GM23338 (cell line): ENCODE data around the gene ARL4D. TPM values are rescaled to one million over a fixed set of nuclear protein-coding genes. Genes with fewer than 3 reads are reported as not detected.

ENCODE experiments used
- ATAC-seq: fragments of 200-7000 bp; cut with Tn5 transposase; 3 replicates; pipeline ENCODE4 v1.9.1; 2020
- DNase-seq: peaks from one replicate; pipeline ENCODE4 v3.0.0-alpha.2; 2015; ENCODE audit warnings: low spot score
- H2AFZ ChIP-seq: fragments of 200-600 bp; sonication (generic); 2 replicates; pipeline ENCODE4 v1.8.0; 2016; ENCODE audit warnings: antibody characterized with exemption, mild to moderate bottlenecking, moderate library complexity
- H3F3A ChIP-seq: fragments of 200-600 bp; sonication (generic); replicated peaks from 2 replicates; pipeline ENCODE4 v1.8.0; 2017; ENCODE audit warnings: antibody characterized with exemption, mixed run types, low read depth
- H3K27ac ChIP-seq: fragments of 200-600 bp; sonication (generic); 2 replicates; pipeline ENCODE4 v1.6.1; 2016; ENCODE audit warnings: low read depth
- H3K27me3 ChIP-seq: fragments of 200-600 bp; sonication (generic); 2 replicates; pipeline ENCODE4 v1.8.0; 2016; ENCODE audit warnings: mild to moderate bottlenecking, mixed run types, moderate library complexity; ENCODE audit not compliant: insufficient read depth
- H3K36me3 ChIP-seq: fragments of 200-600 bp; sonication (generic); 2 replicates; pipeline ENCODE4 v1.8.0; 2016; ENCODE audit warnings: mild to moderate bottlenecking; ENCODE audit not compliant: insufficient read depth
- H3K4me1 ChIP-seq: fragments of 200-600 bp; sonication (generic); 2 replicates; pipeline ENCODE4 v1.8.0; 2016; ENCODE audit warnings: mild to moderate bottlenecking, moderate library complexity; ENCODE audit not compliant: insufficient read depth
- H3K4me2 ChIP-seq: fragments of 200-600 bp; sonication (generic); 2 replicates; pipeline ENCODE4 v1.7.1; 2017; ENCODE audit warnings: mixed run types
- H3K4me3 ChIP-seq: fragments of 200-600 bp; sonication (generic); 2 replicates; pipeline ENCODE4 v1.6.1; 2016; ENCODE audit warnings: mixed run types
- H3K79me2 ChIP-seq: fragments of 200-600 bp; sonication (generic); replicated peaks from 2 replicates; pipeline ENCODE4 v1.8.0; 2017; ENCODE audit warnings: mild to moderate bottlenecking; ENCODE audit not compliant: insufficient read depth
- H3K9me2 ChIP-seq: fragments of 200-600 bp; sonication (generic); 2 replicates; pipeline ENCODE4 v1.8.0; 2017; ENCODE audit not compliant: insufficient read depth
- H4K20me1 ChIP-seq: fragments of 200-600 bp; sonication (generic); replicated peaks from 2 replicates; pipeline ENCODE4 v1.8.0; 2017; ENCODE audit warnings: mild to moderate bottlenecking; ENCODE audit not compliant: insufficient read depth
- H3K27ac Mint-ChIP-seq: 2 replicates; pipeline ENCODE4 v1.8.0; 2020; ENCODE audit warnings: inconsistent platforms, mild to moderate bottlenecking, moderate library complexity, mixed read lengths
- H3K27me3 Mint-ChIP-seq: 3 replicates; pipeline ENCODE4 v1.8.0; 2022; ENCODE audit warnings: low read depth, mild to moderate bottlenecking, moderate library complexity, mixed read lengths, inconsistent platforms; ENCODE audit not compliant: insufficient read depth, poor library complexity
- H3K36me3 Mint-ChIP-seq: 3 replicates; pipeline ENCODE4 v1.8.0; 2021; ENCODE audit warnings: low read depth, mild to moderate bottlenecking, inconsistent platforms, moderate library complexity, mixed read lengths
- H3K4me1 Mint-ChIP-seq: 3 replicates; pipeline ENCODE4 v1.8.0; 2020; ENCODE audit warnings: mild to moderate bottlenecking, inconsistent platforms, mixed read lengths
- H3K4me3 Mint-ChIP-seq: 3 replicates; pipeline ENCODE4 v1.8.0; 2021; ENCODE audit warnings: moderate library complexity, mild to moderate bottlenecking, inconsistent platforms, mixed read lengths
- H3K9me3 Mint-ChIP-seq: 3 replicates; pipeline ENCODE4 v1.8.0; 2020; ENCODE audit warnings: moderate library complexity, mild to moderate bottlenecking, inconsistent platforms, mixed read lengths
- CREB1 ChIP-seq: fragments of 250-450 bp; sonication (Bioruptor Pico); IDR thresholded peaks from 2 replicates; pipeline ENCODE4 v1.5.0; 2020; ENCODE audit warnings: low read depth, mild to moderate bottlenecking, moderate library complexity
- ETS1 ChIP-seq: IDR thresholded peaks from 2 replicates; pipeline ENCODE4 v1.6.1; 2016; ENCODE audit warnings: antibody characterized with exemption
- EZH2 ChIP-seq: fragments of 200-600 bp; sonication (generic); IDR thresholded peaks from one replicate; pipeline ENCODE4 v1.8.0; 2017; ENCODE audit warnings: antibody characterized with exemption, mild to moderate bottlenecking, low read depth; ENCODE audit not compliant: unreplicated experiment
- EZH2phosphoT487 ChIP-seq: fragments of 200-600 bp; sonication (generic); IDR thresholded peaks from one replicate; pipeline ENCODE4 v1.8.1; 2018; ENCODE audit warnings: antibody characterized with exemption; ENCODE audit not compliant: unreplicated experiment
- JUNB ChIP-seq: IDR thresholded peaks from one replicate; pipeline ENCODE4 v1.6.1; 2016; ENCODE audit warnings: antibody characterized with exemption; ENCODE audit not compliant: unreplicated experiment
- polyA plus RNA-seq: library from polyadenylated mRNA; unstranded; fragments of >200 nt; fragmentation: Nextera tagmentation; extraction: Ambion mirVana; gene quantifications from 2 replicates; pipeline ENCODE4 v1.2.1, GENCODE V29; 2016
- total RNA-seq: library from RNA; depleted of rRNA; stranded (reverse); fragments of >200 nt; shearing (Covaris generic); gene quantifications from 2 replicates; pipeline ENCODE4 v1.2.3, GENCODE V29; 2014
- TF ChIP-seq, protein P1 (sequence below): fragments of 250-450 bp; sonication (Bioruptor Pico); IDR thresholded peaks from 2 replicates; pipeline ENCODE4 v1.5.0; 2020; ENCODE audit warnings: mild to moderate bottlenecking, moderate library complexity

ARL4D gene
- total and polyA plus RNA-seq, 2 experiments from 2014 or later = 8.7 to 9.5 TPM

DNA sequence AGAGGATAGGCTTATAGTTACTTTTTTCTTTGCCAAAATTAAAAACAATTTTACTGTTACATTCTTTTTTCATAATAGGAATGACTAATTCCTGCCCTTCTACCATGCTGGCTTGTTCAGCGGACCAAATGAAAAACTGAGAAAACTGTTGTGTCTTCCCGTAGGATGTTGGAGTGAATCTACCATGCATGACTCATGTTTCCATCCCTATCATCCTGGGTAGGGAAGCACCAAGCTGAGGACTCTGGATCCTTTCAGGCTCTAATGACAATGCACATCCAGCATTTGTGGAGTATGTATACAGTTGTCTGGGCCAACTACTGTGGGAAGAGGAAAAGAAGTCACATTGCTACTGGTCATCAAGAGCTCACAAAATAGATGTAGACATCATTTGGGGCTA, 43.9 kb downstream of the ARL4D start:
- no peaks in the 10 kb centered on the region for H3K4me1 ChIP-seq
- peaks cover 6% of the 10 kb centered on the region; the same call in 2 of the 3 replicates for H3K4me1 Mint-ChIP-seq
- no peak overlapping the region for H3K4me3 ChIP-seq
- no peaks in the 10 kb centered on the region for H3K9me3 Mint-ChIP-seq
- no peak overlapping the region for H3K4me3 Mint-ChIP-seq
- no peaks in the 10 kb centered on the region for H3K27me3 ChIP-seq
- no peak for ATAC-seq
- H4K20me1 ChIP-seq = no peaks in the 10 kb centered on the region
- no peaks in the 10 kb centered on the region for H3K36me3 Mint-ChIP-seq
- H3K4me2 ChIP-seq = no peak overlapping the region
- H3K79me2 ChIP-seq = no peaks in the 10 kb centered on the region
- no peak overlapping the region for H3K27ac Mint-ChIP-seq
- H3K9me2 ChIP-seq = no peaks in the 10 kb centered on the region
- no peaks in the 10 kb centered on the region for H3K36me3 ChIP-seq
- no peak for TF ChIP-seq EZH2phosphoT487
- no peak for TF ChIP-seq JUNB
- TF ChIP-seq ETS1 = no peak
- TF ChIP-seq, protein P1, sequence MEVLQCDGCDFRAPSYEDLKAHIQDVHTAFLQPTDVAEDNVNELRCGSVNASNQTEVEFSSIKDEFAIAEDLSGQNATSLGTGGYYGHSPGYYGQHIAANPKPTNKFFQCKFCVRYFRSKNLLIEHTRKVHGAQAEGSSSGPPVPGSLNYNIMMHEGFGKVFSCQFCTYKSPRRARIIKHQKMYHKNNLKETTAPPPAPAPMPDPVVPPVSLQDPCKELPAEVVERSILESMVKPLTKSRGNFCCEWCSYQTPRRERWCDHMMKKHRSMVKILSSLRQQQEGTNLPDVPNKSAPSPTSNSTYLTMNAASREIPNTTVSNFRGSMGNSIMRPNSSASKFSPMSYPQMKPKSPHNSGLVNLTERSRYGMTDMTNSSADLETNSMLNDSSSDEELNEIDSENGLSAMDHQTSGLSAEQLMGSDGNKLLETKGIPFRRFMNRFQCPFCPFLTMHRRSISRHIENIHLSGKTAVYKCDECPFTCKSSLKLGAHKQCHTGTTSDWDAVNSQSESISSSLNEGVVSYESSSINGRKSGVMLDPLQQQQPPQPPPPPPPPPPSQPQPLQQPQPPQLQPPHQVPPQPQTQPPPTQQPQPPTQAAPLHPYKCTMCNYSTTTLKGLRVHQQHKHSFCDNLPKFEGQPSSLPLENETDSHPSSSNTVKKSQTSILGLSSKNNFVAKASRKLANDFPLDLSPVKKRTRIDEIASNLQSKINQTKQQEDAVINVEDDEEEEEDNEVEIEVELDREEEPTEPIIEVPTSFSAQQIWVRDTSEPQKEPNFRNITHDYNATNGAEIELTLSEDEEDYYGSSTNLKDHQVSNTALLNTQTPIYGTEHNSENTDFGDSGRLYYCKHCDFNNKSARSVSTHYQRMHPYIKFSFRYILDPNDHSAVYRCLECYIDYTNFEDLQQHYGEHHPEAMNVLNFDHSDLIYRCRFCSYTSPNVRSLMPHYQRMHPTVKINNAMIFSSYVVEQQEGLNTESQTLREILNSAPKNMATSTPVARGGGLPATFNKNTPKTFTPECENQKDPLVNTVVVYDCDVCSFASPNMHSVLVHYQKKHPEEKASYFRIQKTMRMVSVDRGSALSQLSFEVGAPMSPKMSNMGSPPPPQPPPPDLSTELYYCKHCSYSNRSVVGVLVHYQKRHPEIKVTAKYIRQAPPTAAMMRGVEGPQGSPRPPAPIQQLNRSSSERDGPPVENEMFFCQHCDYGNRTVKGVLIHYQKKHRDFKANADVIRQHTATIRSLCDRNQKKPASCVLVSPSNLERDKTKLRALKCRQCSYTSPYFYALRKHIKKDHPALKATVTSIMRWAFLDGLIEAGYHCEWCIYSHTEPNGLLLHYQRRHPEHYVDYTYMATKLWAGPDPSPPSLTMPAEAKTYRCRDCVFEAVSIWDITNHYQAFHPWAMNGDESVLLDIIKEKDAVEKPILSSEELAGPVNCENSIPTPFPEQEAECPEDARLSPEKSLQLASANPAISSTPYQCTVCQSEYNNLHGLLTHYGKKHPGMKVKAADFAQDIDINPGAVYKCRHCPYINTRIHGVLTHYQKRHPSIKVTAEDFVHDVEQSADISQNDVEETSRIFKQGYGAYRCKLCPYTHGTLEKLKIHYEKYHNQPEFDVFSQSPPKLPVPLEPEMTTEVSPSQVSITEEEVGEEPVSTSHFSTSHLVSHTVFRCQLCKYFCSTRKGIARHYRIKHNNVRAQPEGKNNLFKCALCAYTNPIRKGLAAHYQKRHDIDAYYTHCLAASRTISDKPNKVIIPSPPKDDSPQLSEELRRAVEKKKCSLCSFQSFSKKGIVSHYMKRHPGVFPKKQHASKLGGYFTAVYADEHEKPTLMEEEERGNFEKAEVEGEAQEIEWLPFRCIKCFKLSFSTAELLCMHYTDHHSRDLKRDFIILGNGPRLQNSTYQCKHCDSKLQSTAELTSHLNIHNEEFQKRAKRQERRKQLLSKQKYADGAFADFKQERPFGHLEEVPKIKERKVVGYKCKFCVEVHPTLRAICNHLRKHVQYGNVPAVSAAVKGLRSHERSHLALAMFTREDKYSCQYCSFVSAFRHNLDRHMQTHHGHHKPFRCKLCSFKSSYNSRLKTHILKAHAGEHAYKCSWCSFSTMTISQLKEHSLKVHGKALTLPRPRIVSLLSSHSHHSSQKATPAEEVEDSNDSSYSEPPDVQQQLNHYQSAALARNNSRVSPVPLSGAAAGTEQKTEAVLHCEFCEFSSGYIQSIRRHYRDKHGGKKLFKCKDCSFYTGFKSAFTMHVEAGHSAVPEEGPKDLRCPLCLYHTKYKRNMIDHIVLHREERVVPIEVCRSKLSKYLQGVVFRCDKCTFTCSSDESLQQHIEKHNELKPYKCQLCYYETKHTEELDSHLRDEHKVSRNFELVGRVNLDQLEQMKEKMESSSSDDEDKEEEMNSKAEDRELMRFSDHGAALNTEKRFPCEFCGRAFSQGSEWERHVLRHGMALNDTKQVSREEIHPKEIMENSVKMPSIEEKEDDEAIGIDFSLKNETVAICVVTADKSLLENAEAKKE (CRISPR knock-in tag) = no peak
- TF ChIP-seq CREB1 = no peak
- TF ChIP-seq EZH2 = no peak
- H3K27ac ChIP-seq = no peak overlapping the region
- no peak overlapping the region for H2AFZ ChIP-seq
- no peaks in the 10 kb centered on the region for H3F3A ChIP-seq
- DNase-seq = no peak
- no peaks in the 10 kb centered on the region for H3K27me3 Mint-ChIP-seq
